HG03442 (cell line): ENCODE data around the gene ARL5C.
"Not testable (repeated sequence)": the region's sequence is repeated elsewhere in the genome, so short reads cannot be mapped to it uniquely, and the experiment has no call there.

Source experiments
- ATAC-seq: cut with Tn5 transposase; IDR thresholded peaks from one replicate; pipeline ENCODE4 v1.9.1; 2021; ENCODE audit warnings: mild to moderate bottlenecking, moderate library complexity; ENCODE audit not compliant: unreplicated experiment

ARL5C gene

DNA sequence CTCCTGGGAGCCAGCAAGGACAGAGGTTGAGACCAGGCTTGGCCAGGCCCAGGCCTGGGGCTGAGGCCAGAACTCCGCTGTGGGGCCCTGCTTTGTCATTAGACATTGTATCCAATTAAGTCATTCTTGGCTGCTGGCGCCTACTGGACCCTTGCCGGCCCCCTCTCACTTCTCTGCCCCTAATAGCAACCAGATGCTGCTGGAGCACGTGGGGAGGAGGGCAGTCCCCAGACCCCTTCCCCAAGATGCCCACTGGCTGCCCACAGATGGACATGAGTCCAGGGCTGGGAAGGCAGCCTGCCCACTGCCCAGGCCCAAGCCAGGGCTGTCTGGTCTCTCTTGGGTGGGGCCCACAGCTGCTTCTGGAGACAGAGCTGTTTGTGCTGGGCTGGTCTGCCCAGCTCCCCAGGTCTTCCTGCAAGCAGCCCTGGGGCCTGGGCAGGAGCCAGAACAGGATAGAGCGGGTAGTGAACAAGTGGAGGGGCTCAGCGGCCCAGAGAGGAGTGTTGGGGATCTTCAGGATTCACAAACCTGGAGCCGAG lies 22.3 kb downstream of the ARL5C start:
- ATAC-seq, result no peak

DNA sequence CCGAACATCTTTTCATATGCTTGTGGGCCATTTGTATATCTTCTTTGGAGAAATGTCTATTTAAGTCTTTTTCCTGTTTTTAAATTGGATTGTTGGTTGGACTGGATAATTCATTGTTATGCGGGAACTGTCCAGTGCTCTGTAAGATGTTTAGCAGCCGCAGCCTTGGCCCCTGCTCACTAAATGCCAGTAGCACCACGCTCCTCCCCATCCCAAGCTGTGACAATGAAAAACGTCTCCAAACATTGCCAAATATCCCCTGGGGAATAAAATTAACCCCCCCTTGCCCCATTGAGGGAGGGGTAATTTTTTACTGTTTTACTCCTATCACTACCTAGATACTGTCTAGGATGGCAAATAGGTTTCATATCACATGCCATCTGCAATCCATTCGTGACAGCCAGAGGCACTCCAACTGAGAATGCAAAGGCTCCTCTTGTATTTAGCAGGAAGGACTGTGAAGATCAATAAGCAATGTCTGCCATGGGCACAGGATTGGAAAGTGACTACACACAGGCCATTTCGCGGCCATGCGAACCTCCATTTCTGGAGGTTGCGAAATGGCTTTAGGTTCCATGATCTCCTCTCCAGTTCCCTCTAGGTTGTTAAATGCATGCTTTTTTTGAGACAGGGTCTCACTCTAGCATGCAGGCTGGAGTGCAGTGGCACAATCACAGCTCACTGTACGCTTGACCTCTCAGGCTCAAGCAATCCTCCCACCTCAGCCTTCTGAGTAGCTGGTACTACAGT lies 23.9 kb downstream of the ARL5C start:
- ATAC-seq, result no peak

DNA sequence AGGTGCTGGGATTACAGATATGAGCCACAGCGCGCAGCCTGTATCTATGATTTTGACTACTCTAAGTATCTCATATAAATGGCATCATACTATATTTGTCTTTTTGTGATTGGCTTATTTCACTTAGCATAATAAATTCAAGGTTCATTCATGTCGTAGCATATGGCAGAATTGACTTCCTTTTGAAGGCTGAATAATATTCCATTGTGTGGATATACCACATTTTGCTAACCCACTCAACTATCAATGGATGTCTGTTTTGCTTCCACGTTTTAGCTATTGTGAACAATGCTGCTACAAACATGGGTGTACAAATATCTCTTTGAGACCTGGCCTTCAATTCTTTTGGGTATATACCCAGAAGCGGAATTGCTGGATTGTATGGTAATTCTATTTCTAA lies 24.7 kb downstream of the ARL5C start:
- ATAC-seq, result no peak

DNA sequence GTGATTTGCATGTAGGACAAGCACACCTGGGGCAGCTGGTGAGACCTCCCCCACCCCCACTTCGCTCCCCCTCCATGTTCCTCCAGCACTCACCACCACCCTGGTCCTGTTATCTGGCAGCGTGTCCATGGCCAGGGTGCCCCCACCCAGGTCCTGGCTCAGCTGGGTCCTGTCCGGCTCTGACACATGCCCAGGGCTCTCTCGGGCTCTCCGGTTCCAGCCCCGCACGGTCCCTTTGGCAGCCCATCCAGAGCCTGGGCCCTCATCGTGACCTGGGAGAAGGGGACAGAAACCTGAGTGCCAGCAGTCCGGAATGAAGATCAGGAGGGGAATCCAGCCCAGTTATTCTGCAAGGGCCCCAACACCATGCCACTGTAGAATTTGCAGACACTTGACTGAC lies 26.4 kb downstream of the ARL5C start:
- no peak for ATAC-seq

DNA sequence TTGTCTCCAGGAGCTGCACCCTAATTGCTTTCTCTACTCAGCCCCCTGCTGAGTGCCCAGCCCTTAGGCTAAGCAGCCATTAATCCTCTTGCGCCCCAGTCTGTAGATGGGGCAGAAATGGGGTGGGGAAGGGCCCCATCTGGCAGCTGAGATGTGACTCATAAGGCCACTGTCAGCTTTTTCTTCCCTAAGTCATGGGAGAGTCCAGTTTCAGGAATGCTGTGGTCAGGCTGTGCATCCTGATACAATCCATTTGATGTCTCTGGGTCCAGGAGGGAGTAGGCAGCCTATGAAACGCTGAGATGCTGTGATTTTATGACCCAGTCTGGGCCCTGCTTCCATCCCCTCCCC lies 26.8 kb downstream of the ARL5C start:
- ATAC-seq, result no peak

DNA sequence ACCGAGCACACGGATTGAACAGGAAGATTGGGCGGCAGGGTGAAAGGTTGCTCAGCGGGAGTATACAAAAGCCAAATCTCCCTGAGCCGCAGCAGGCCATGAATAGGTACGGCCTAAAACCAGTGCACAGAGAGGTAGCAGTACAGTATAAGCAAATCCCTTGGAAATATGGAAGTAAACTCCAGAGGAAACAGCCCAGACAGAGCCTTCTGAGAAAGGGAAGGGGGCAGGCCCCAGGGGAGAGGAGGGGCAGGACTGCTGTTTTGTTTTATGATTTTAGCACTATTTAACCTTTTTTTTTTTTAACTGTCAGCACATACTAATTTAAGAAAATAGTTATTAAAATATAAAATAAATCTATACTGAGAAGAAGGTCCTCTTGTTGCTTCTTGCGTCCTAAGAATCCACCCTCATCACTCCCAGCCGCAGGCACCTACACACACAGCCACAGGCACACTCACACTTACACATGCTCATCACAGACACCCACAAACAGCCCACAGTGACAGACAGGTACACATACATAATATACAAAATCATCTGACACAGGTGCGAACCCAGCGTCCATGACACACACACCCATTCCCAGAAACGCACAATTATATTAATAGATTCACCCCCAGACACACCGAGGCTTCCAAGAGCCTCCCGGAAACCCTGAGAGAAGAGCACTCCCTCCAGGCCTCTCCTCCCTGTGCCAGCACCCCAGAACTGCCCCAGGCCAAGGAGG lies 27.4 kb downstream of the ARL5C start:
- ATAC-seq, result no peak

DNA sequence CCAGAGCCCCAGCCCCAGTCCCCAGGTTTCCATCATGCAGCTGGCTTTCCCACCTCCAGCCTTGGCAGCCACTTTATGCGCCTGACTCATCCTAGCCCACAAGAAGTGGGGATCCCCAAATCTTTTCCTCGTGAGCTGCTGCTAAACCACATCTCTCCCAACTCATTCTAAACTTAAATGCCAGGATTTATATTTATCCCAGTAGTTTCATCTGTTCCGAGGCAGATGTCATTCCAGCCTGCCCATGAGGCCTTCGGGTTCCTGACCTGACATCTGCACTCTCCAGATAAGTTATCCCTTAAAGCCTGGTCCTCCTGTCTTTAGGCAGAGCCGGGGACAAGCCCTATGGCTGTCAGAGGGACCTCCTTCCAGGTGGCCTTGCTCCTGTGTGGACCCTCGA lies 31.1 kb downstream of the ARL5C start:
- no peak for ATAC-seq

DNA sequence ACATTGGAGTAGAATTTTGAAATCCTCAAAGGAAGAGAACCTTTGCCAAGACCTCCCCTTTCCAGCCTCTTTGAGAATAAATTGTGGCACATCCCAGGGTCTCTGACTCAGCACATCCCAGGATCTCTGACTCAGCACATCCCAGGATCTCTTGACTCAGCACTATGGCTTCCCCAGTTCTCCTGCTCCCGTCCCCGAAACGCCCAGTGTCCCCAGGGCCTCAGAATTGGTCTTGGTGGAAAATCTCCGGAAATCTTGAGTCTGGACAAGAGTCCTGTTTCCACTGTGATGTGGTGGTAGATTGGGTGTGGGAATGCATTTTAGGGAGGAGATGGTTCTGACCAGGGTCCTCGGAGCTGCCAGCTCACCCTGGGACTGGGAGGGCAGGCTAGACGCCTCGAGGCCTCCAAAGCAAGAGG lies 33.8 kb downstream of the ARL5C start:
- ATAC-seq, result no peak

DNA sequence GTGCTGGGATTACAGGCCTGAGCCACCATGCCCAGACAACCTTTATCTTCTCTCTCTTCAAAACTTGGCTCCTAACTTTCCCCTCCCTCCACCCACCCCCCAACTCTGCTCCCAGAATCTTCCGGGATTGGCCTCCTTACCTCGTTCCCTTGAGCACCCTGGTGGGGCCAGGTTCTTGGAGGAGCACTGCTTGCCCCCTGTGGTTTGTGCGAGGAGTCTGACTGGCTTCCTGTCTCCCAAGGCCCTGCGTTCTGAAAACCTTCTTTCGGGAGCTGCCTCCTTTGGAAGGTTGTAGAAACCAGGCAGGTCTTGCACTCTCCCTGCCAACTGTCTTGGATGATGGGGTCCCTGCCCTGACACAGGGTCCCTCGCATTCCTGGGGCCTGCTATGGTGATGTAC lies 34.3 kb downstream of the ARL5C start:
- no peak for ATAC-seq

DNA sequence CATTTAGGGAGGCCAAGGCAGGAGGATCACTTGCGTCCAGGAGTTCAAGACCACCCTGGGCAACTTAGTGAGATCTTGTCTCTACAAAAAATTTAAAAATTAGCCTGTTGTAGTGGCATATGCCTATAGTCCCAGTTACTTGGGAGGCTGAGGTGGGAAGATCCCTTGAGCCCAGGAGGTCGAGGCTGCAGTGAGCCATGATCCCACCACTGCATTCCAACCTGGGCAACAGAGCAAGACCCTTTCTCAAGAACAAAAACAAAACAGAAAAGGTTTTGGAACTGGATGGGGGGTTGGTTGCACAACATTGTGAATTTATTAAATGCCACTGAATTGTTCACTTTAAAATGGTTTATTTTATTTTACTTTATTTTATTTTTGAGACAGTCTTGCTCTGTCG lies 35.8 kb downstream of the ARL5C start:
- no peak for ATAC-seq

DNA sequence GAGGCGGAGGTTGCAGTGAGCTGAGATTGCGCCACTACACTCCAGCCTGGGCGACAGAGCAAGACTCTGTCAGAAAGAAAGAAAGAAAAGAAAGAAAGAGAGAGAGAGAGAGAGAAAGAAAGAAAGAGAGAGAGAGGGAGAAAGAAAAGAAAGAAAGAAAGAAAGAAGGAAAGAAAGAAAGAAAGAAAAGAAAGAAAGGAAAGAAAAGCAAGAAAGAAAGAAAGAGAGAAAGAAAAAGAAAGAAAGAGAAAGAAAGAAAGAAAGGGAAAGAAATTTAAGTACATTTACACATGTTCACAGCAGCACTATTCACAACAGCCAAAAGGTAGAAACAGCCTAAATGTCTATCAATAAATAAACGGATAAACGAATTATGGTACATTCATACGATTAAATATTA lies 36.4 kb downstream of the ARL5C start:
- not testable (repeated sequence) for ATAC-seq

DNA sequence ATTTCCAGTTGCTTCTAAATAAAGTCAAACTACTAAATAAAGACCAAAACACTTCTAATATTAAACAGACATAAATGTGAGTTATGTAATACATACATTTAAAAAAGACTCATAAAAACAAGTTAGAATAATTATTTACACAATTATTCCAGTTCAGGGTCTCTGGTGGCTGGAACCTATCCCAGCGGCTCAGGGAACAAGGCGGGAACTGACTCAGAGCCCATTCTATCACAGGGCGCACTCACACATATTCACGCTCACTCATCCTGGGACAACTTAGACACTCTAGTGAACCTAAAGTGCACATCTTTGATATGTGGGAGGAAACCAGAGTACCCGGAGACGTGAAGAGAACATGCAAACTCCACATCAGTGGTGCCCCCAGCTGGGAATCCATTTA lies 39.5 kb downstream of the ARL5C start:
- ATAC-seq, result no peak

DNA sequence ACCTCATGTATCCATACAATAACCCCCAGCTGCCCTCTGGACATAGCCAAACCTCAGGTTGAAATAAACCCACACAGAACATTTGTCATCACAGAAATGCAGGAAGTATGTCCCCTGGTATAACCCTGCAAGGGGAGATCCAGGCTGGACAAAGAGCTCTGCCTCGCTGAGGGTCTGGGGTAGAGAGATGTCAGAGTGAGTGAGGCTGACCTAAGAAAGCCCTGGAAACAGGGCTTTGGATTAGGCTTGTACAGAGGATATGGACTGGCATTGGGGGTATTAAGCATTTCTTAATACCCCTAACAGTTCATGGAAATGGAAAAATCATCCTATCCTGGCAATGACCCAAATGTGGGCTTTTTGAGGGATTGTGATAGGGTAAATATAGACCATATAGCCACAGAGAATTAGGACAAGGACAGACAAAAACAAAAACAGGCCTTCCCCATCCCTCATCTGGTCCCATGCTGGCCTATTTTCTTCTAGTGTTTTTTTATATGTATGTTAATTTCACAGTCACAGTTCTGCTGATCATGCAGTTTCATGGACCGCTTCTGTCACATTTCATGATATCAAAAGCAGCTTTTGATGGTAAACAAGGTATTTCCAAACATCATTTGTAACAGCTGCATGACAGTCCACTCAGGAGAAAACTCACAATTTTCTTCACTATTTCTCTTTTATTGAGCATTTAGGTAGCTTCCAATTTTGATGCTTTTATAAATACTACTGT lies 40.7 kb downstream of the ARL5C start:
- no peak for ATAC-seq

DNA sequence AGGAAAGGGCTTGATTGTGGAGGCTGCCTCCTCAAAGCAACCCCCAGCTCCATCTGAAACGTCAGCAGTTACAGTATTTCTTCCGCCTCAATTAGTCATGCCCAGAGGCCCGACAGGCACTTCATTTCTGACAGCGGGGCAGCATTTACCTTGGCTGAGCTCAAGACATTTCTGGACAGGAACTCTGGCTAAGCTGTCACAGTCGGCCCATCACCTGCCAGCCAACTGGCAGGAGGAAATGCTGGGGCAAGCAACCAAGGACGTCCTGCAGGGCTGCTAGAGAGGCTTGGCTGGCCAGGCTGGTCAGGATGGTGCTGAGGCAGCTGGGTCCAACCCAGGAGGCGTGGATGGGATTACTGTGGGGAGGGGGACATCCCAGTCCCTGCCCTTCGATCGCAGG lies 42.3 kb downstream of the ARL5C start:
- no peak for ATAC-seq

DNA sequence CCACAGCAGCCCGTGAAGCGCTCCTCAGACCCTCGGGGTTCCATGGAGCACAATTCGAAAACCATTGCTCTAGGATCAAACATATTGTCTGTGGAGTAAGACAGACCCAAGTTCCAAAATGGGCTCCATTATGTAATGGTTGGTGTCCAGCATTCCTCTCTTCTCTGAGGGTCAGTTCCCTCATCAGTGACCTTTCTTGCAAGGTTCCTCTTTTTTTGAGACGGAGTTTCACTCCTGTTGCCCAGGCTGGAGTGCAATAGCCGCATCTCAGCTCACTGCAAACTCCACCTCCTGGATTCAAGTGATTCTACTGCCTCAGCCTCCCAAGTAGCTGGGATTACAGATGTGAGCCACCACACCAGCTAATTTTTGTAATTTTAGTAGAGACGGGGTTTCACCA lies 43.0 kb downstream of the ARL5C start:
- no peak for ATAC-seq

DNA sequence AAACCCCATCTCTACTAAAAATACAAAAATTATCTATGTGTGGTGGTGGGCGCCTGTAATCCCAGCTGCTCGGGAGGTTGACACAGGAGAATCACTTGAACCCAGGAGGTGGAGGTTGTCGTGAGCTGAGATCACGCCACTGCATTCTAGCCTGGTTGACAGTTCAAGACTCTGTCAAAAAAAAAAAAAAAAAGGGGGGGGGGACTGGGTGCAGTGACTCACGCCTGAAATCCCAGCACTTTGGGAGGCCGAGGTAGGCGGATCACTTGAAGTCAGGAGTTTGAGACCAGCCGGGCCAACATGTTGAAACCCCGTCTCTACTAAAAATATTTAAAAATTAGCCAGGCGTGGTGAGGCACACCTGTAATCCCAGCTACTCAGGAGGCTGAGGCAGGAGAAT lies 44.0 kb downstream of the ARL5C start:
- ATAC-seq, result not testable (repeated sequence)

DNA sequence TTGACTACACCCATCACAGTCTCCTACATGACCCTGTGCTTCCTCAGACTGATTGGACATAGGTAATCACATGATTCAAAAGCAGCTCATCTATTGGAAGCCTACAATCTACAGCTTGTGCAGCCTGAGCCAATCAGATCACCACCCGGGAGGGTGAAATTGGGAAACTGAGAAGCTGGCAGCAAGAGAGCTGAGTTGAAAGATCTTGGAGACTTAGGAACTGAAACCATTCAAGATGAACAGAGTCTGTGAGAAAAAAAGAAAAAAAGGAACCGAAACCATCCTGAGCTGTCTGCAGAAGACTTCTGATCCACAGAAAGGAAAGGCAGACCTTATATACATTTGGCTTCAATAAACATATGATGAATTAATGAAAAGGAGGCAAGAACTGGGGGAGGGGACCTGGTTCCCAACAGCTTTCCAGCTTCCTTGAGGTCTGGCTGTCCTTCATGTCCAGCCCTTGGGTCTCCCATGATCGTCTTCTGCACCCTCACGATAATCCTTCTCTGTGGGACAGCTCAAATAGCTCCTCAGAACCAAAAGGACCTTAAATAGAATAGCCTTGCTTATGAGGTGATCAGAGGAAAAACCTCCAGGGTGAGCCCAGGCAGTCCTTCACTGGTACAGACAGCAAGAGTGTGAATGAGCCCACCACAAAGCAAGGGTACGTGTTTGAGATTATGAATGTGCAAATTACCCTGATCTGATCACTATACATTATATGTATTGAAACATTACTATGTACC lies 47.1 kb downstream of the ARL5C start:
- no peak for ATAC-seq

DNA sequence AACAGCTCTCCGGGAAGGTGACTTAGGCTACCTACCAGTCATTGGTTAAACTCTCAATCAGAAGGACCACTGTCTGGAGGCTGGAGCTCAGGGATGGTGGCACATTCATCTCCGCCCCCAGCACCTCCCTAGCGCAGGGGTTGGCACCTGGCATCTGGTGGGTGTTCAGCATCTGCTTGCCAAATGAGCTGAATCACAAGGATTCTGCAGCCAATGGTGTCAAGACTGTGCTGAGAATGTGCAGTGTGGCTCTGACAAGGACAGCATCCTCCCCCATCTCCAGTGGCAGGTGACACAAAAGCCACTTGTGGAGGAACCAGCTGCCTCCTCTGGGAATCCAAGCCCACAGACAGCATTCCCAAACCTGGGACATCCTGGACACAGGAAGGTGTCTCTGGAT lies 49.7 kb downstream of the ARL5C start:
- ATAC-seq, result no peak

DNA sequence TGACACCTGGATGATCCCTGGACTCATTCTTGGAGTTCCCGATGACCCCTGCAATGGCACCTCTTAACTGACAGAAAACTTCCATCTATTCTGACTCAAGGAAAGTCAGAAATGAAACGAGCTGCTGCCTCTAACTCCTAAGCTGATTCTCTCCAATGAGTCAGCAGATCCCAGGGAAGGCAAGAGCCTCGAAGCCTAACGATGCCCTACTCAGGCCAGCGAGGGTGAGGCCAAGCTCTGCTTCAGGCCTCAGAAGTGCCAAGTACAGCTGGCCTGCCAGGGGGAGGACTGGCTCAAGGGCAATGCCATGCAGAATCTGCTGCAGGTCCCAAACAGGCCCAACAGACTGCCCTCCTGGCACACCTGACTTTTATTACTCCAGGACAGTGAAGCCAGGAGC lies 50.8 kb downstream of the ARL5C start:
- ATAC-seq, result no peak

DNA sequence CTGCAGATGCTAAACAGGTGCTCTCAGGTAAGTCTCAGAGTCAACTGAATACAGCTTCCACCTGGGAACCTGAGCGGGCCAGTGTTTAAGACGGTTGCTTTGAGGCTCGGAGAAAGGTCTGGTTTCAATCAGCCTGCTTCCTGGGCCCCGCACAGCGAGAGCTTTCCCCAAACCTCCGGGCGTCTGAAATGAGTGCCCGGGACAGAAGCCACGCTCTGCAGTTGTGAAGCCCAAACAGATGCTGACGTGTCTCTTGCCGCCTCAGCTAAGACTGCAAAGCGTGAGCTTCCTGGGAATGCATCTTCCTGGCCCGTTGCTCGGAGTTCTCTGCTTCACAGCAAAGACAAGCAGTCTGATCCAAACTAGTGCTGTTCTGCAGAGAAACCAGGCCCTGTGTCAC lies 51.2 kb downstream of the ARL5C start:
- no peak for ATAC-seq

DNA sequence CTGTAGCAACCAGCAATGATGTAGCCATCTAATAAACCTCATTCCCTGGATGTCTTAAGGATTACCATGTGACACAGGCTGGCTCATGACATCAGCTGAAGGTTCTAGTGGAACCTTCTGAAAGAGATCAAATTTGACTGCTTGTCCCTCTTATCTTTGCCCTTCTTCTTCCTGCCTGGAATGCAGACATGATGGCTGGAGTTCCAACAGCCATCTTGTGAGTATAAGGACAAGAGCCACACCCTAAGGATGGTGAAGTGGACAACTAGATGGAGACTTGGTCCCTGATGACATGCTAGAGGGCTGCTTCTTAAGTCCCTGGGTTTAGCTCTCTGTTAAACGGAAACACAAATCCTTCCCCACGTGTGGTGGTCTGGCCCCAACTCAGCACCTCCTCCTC lies 52.1 kb downstream of the ARL5C start:
- ATAC-seq, result no peak
